HepG2 (cell line): ENCODE results near the gene FITM1. TPM values are rescaled to one million over a fixed set of nuclear protein-coding genes. Genes with fewer than 3 reads are reported as not detected.

Experiments used
- CHD4 ChIP-seq: fragments of 200-600 bp; sonication (generic); IDR thresholded peaks from 2 replicates; pipeline ENCODE4 v1.7.0; 2017; ENCODE audit warnings: mild to moderate bottlenecking, low read length, borderline replicate concordance
- CTCF ChIP-seq: sonication (generic); formaldehyde crosslinking; IDR thresholded peaks from 2 replicates; pipeline ENCODE4 v1.5.0; 2020; ENCODE audit warnings: mild to moderate bottlenecking, missing genetic modification reagents, moderate library complexity
- GZF1 ChIP-seq: sonication (generic); formaldehyde crosslinking; IDR thresholded peaks from 2 replicates; pipeline ENCODE4 v1.5.1; 2020; ENCODE audit warnings: mild to moderate bottlenecking, missing genetic modification reagents
- HOMEZ ChIP-seq: IDR thresholded peaks from 2 replicates; pipeline ENCODE4 v1.6.1; 2016; ENCODE audit warnings: low read depth
- HOXA9 ChIP-seq: sonication (generic); formaldehyde crosslinking; IDR thresholded peaks from 2 replicates; pipeline ENCODE4 v1.8.1; 2022; ENCODE audit warnings: missing genetic modification reagents, mild to moderate bottlenecking, moderate library complexity, borderline replicate concordance
- JUND ChIP-seq: sonication (generic); formaldehyde crosslinking; IDR thresholded peaks from 2 replicates; pipeline ENCODE4 v1.8.0; 2022; ENCODE audit warnings: mild to moderate bottlenecking, missing genetic modification reagents
- MIXL1 ChIP-seq: IDR thresholded peaks from 2 replicates; pipeline ENCODE4 v1.6.1; 2016
- REPIN1 ChIP-seq: sonication (generic); formaldehyde crosslinking; IDR thresholded peaks from 2 replicates; pipeline ENCODE4 v1.8.0; 2022; ENCODE audit warnings: missing genetic modification reagents, low read depth, mild to moderate bottlenecking, borderline replicate concordance
- SMC3 ChIP-seq: IDR thresholded peaks from 2 replicates; pipeline ENCODE4 v1.6.1; 2011; ENCODE audit warnings: low read length, improper control_type of control experiment
- TERF1 ChIP-seq: sonication (generic); formaldehyde crosslinking; IDR thresholded peaks from 2 replicates; pipeline ENCODE4 v1.8.0; 2022; ENCODE audit warnings: mild to moderate bottlenecking, missing genetic modification reagents, moderate library complexity
- ZBTB7B ChIP-seq: sonication (generic); formaldehyde crosslinking; IDR thresholded peaks from 2 replicates; pipeline ENCODE4 v1.4.0; 2020; ENCODE audit warnings: missing genetic modification reagents
- ZFP37 ChIP-seq: sonication (generic); formaldehyde crosslinking; IDR thresholded peaks from 2 replicates; pipeline ENCODE4 v1.4.0; 2020; ENCODE audit warnings: missing genetic modification reagents, borderline replicate concordance
- ZNF143 ChIP-seq: sonication (generic); formaldehyde crosslinking; IDR thresholded peaks from 2 replicates; pipeline ENCODE4 v1.4.0; 2020; ENCODE audit warnings: missing genetic modification reagents
- ZNF274 ChIP-seq: sonication (generic); formaldehyde crosslinking; IDR thresholded peaks from 2 replicates; pipeline ENCODE4 v1.5.1; 2020; ENCODE audit warnings: mild to moderate bottlenecking, missing genetic modification reagents
- ZNF432 ChIP-seq: sonication (generic); formaldehyde crosslinking; IDR thresholded peaks from 2 replicates; pipeline ENCODE4 v1.5.0; 2020; ENCODE audit warnings: missing genetic modification reagents, mild to moderate bottlenecking, borderline replicate concordance
- ZNF451 ChIP-seq: sonication (generic); formaldehyde crosslinking; IDR thresholded peaks from 2 replicates; pipeline ENCODE4 v1.5.0; 2020; ENCODE audit warnings: mild to moderate bottlenecking, missing genetic modification reagents
- ZNF766 ChIP-seq: sonication (generic); formaldehyde crosslinking; IDR thresholded peaks from 2 replicates; pipeline ENCODE4 v1.5.0; 2020; ENCODE audit warnings: missing genetic modification reagents, borderline replicate concordance
- ZNF891 ChIP-seq: sonication (generic); formaldehyde crosslinking; IDR thresholded peaks from 2 replicates; pipeline ENCODE4 v1.5.0; 2020; ENCODE audit warnings: mild to moderate bottlenecking, missing genetic modification reagents
- polyA plus RNA-seq, 8 experiments: library from polyadenylated mRNA; depleted of rRNA in 3 of 8; stranded (reverse) in 7 of 8; unstranded in 1 of 8; fragments of >200 nt; fragmentation: Illumina TruSeq in 4 of 8; extraction: Trizol in 4 of 8; gene quantifications; 2 replicates each; pipeline versions ENCODE4 v1.2.1 to v1.2.3, GENCODE V29; 2011 to 2016; ENCODE audit warnings: low read depth in 4 of 8, missing spikeins in 1 of 8, mixed read lengths in 1 of 8; ENCODE audit not compliant: insufficient read depth in 1 of 8
- total RNA-seq, 5 experiments: library from RNA; depleted of rRNA; stranded (reverse); fragments of >200 nt; fragmentation: Illumina TruSeq; extraction: Trizol; gene quantifications; 2 replicates each; pipeline ENCODE4 v1.2.3, GENCODE V29; 2016; ENCODE audit warnings: low read depth in 1 of 5
- TF ChIP-seq, protein P1 (sequence below): sonication (generic); formaldehyde crosslinking; IDR thresholded peaks from 2 replicates; pipeline ENCODE4 v1.5.1; 2020; ENCODE audit warnings: mild to moderate bottlenecking, missing genetic modification reagents, moderate library complexity
- TF ChIP-seq, protein P2 (sequence below): sonication (generic); formaldehyde crosslinking; IDR thresholded peaks from 2 replicates; pipeline ENCODE4 v1.5.0; 2020; ENCODE audit warnings: mild to moderate bottlenecking, missing genetic modification reagents, borderline replicate concordance

Gene FITM1
- total and polyA plus RNA-seq, 2 of the 13 experiments (the other 11 are each of a cell fraction or from before 2014, with no cell fraction given) = 2.7 to 5.8 TPM

DNA sequence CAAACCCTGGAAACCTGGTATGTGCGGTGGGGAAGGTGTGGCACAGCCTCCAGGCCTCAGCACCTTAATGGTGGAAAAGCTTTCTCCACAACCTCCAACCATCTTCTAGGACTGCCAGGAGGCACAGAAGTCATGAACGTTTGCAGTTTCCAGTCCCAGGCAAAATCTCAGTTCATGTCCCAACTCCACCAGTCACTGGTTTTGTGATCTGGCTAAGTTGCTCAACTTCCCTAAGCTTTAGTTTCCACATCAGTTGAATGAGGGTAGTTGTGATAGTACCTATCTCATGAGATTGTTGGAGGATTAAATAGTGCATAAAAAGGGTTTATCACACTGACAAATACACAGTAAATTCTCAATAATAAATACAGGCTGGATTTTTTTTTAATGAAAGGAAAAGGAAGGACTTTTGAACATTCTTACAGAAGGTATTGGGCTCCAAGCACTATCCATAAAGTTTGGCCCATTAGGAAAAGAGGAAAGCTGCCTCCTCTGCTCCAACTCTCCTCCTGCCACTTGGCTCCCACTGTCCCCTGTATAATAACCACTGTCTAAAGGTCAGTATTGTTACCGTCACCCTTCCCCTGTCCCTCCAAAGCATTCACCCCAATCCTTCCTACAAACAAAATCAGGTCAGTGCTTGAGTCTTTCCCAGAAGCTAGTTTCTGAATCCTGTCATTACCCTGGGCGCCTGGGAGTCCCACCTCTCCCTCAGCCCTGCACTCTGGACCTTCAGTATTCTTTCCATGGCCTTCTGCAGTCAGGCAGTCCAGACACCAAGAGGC lies 30.1 kb upstream of the FITM1 start (continued):
- TF ChIP-seq TERF1 (CRISPR knock-in tag) = no peak
- TF ChIP-seq ZFP37 (CRISPR knock-in tag) = no peak
- TF ChIP-seq, protein P1, sequence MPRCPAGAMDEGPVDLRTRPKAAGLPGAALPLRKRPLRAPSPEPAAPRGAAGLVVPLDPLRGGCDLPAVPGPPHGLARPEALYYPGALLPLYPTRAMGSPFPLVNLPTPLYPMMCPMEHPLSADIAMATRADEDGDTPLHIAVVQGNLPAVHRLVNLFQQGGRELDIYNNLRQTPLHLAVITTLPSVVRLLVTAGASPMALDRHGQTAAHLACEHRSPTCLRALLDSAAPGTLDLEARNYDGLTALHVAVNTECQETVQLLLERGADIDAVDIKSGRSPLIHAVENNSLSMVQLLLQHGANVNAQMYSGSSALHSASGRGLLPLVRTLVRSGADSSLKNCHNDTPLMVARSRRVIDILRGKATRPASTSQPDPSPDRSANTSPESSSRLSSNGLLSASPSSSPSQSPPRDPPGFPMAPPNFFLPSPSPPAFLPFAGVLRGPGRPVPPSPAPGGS (CRISPR knock-in tag) = no peak
- 0 out of 2 replicates have a peak, but pooled peaks have one; percentile 9 for TF ChIP-seq REPIN1
- no peak for TF ChIP-seq ZNF143 (CRISPR knock-in tag)
- no peak for TF ChIP-seq ZNF451 (CRISPR knock-in tag)
- TF ChIP-seq CTCF (CRISPR knock-in tag) = no peak
- TF ChIP-seq ZBTB7B = no peak
- no peak for TF ChIP-seq ZNF432 (CRISPR knock-in tag)
- TF ChIP-seq, protein P2, sequence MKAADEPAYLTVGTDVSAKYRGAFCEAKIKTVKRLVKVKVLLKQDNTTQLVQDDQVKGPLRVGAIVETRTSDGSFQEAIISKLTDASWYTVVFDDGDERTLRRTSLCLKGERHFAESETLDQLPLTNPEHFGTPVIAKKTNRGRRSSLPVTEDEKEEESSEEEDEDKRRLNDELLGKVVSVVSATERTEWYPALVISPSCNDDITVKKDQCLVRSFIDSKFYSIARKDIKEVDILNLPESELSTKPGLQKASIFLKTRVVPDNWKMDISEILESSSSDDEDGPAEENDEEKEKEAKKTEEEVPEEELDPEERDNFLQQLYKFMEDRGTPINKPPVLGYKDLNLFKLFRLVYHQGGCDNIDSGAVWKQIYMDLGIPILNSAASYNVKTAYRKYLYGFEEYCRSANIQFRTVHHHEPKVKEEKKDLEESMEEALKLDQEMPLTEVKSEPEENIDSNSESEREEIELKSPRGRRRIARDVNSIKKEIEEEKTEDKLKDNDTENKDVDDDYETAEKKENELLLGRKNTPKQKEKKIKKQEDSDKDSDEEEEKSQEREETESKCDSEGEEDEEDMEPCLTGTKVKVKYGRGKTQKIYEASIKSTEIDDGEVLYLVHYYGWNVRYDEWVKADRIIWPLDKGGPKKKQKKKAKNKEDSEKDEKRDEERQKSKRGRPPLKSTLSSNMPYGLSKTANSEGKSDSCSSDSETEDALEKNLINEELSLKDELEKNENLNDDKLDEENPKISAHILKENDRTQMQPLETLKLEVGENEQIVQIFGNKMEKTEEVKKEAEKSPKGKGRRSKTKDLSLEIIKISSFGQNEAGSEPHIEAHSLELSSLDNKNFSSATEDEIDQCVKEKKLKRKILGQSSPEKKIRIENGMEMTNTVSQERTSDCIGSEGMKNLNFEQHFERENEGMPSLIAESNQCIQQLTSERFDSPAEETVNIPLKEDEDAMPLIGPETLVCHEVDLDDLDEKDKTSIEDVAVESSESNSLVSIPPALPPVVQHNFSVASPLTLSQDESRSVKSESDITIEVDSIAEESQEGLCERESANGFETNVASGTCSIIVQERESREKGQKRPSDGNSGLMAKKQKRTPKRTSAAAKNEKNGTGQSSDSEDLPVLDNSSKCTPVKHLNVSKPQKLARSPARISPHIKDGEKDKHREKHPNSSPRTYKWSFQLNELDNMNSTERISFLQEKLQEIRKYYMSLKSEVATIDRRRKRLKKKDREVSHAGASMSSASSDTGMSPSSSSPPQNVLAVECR = no peak
- TF ChIP-seq ZNF891 (CRISPR knock-in tag) = no peak
- TF ChIP-seq HOMEZ (CRISPR knock-in tag) = no peak
- no peak for TF ChIP-seq ZNF274 (CRISPR knock-in tag)
- TF ChIP-seq HOXA9 = no peak
- TF ChIP-seq GZF1 (CRISPR knock-in tag) = no peak
- TF ChIP-seq JUND = no peak
- TF ChIP-seq MIXL1 = no peak
- no peak for TF ChIP-seq SMC3
- no peak for TF ChIP-seq ZNF766 (CRISPR knock-in tag)
- TF ChIP-seq CHD4 = no peak
